ENCODE results near the gene ABCD1.
"Not testable (repeated sequence)": the region's sequence is repeated elsewhere in the genome, so short reads cannot be mapped to it uniquely, and the experiment has no call there.

- not testable (repeated sequence) for TF ChIP-seq CTCF, POLR2A, EP300 (IDR thresholded peaks at IDR 0.05)
These were observed 18.3 kb downstream of the ABCD1 start for GRCh38 chrX:153742796-153743467.

All from gastroesophageal sphincter (tissue), 3 donors.